GM12878 (cell line): Measurements from ENCODE around the gene PKDREJ. TPM values are rescaled to one million over a fixed set of nuclear protein-coding genes. Genes with fewer than 3 reads are reported as not detected.

Source experiments
- ATAC-seq: fragments of 200-7000 bp; cut with Tn5 transposase; 3 replicates; pipeline ENCODE4 v1.9.1; 2020; ENCODE audit warnings: mild to moderate bottlenecking, moderate library complexity
- BruUV-seq: library from RNA; stranded (reverse); fragments of 400-500 nt; replicated peaks from 2 replicates; lab custom pipeline; 2021; lab: Mats Ljungman, UMichigan
- CTCF ChIA-PET: fragments of 300-600 bp; sonication (Branson Sonifier 250); formaldehyde crosslinking; extraction: SDS; loops from one replicate; lab custom pipeline; 2021; ENCODE audit warnings: inconsistent platforms; lab: Yijun Ruan, JAX
- POLR2A ChIA-PET: fragments of 350-600 bp; formaldehyde crosslinking; extraction: SDS; loops from one replicate; lab custom pipeline; 2021; ENCODE audit warnings: inconsistent platforms; lab: Charles Lee
- RAD21 ChIA-PET: fragments of 300-600 bp; sonication (Branson Sonifier 250); formaldehyde crosslinking; loops from one replicate; lab custom pipeline; 2023; ENCODE audit warnings: antibody characterized with exemption; ENCODE audit not compliant: unreplicated experiment; lab: Charles Lee
- SMC1A ChIA-PET: fragments of 300-600 bp; sonication (Branson Sonifier 250); formaldehyde crosslinking; loops from one replicate; lab custom pipeline; 2023; ENCODE audit not compliant: unreplicated experiment, uncharacterized antibody; lab: Charles Lee
- DNase-seq: peaks from one replicate; pipeline ENCODE4 v3.0.0-alpha.2; 2011; ENCODE audit warnings: low read depth, low spot score
- FAIRE-seq: peaks from 3 replicates; lab custom pipeline; 2011; peaks lifted over from hg19 to GRCh38; lab: Jason Lieb, UNC
- H2AFZ ChIP-seq: 2 replicates; pipeline ENCODE4 v1.6.0; 2011; ENCODE audit warnings: low read depth, low read length, control low read depth; ENCODE audit not compliant: control insufficient read depth
- H3K27ac ChIP-seq: 2 replicates; pipeline ENCODE4 v1.5.1; 2011; ENCODE audit warnings: control low read depth; ENCODE audit not compliant: control insufficient read depth, insufficient read depth
- H3K27me3 ChIP-seq, 2 experiments: replicated peaks in 1 of 2; 2 replicates each; pipeline versions ENCODE4 v1.6.0 to v1.6.1; 2011; ENCODE audit warnings: low read length in 1 of 2; ENCODE audit not compliant: control insufficient read depth in 2 of 2, insufficient read depth in 2 of 2
- H3K36me3 ChIP-seq, 2 experiments: 2 replicates each; pipeline ENCODE4 v1.5.1; 2011; ENCODE audit warnings: low read length in 1 of 2; ENCODE audit not compliant: control insufficient read depth in 2 of 2, insufficient read depth in 2 of 2
- H3K4me1 ChIP-seq: 2 replicates; pipeline ENCODE4 v1.6.1; 2011; ENCODE audit warnings: mild to moderate bottlenecking, low read length, moderate library complexity, mixed read lengths; ENCODE audit not compliant: control insufficient read depth, insufficient read depth
- H3K4me2 ChIP-seq: 2 replicates; pipeline ENCODE4 v1.6.0; 2011; ENCODE audit warnings: control low read depth; ENCODE audit not compliant: control insufficient read depth, insufficient read depth
- H3K4me3 ChIP-seq: fragments of 200-600 bp; sonication (generic); 2 replicates; pipeline ENCODE4 v1.5.1; 2016
- H3K79me2 ChIP-seq: 2 replicates; pipeline ENCODE4 v1.6.0; 2011; ENCODE audit warnings: low read length; ENCODE audit not compliant: control insufficient read depth, insufficient read depth
- H3K9ac ChIP-seq: 2 replicates; pipeline ENCODE4 v1.8.0; 2011; ENCODE audit warnings: low read length, control low read depth, mixed read lengths; ENCODE audit not compliant: control insufficient read depth, insufficient read depth
- H3K9me3 ChIP-seq: replicated peaks from 3 replicates; pipeline ENCODE4 v1.5.1; 2011; ENCODE audit warnings: mild to moderate bottlenecking, low read length; ENCODE audit not compliant: control insufficient read depth, insufficient read depth
- H4K20me1 ChIP-seq: 2 replicates; pipeline ENCODE4 v1.6.0; 2011; ENCODE audit not compliant: control insufficient read depth, insufficient read depth
- CREM ChIP-seq: IDR thresholded peaks from 2 replicates; pipeline ENCODE4 v1.6.1; 2014; ENCODE audit warnings: antibody characterized with exemption, low read depth
- KDM1A ChIP-seq: fragments of 200-600 bp; sonication (generic); IDR thresholded peaks from 2 replicates; pipeline ENCODE4 v1.6.1; 2016; ENCODE audit warnings: borderline replicate concordance
- NFXL1 ChIP-seq: fragments of 450-650 bp; IDR thresholded peaks from 2 replicates; pipeline ENCODE4 v1.6.1; 2017; ENCODE audit warnings: antibody characterized with exemption, mild to moderate bottlenecking, borderline replicate concordance
- POLR2AphosphoS2 ChIP-seq: IDR thresholded peaks from 2 replicates; pipeline ENCODE4 v1.6.1; 2011; ENCODE audit warnings: low read depth, mild to moderate bottlenecking, low read length, improper control_type of control experiment, moderate library complexity
- ZNF622 ChIP-seq: fragments of 450-650 bp; IDR thresholded peaks from 2 replicates; pipeline ENCODE4 v1.6.1; 2017; ENCODE audit warnings: mild to moderate bottlenecking, inconsistent platforms
- WGBS: methylation state at CpG from one replicate; pipeline ENCODE4 v1.1.6; 2016; ENCODE audit warnings: low lambda C conversion rate; ENCODE audit not compliant: insufficient replicate concordance, insufficient coverage; ENCODE audit errors: missing lambda C conversion rate; 5-methylcytosine and 5-hydroxymethylcytosine counted together
- in situ Hi-C: fragments of 300-500 bp; cut with MboI; formaldehyde crosslinking; loops from 9 replicates; pipeline ENCODE4 v1.14.3; 2018; ENCODE audit warnings: mixed read lengths
- intact Hi-C: fragments of 100-400 bp; cut with micrococcal nuclease; formaldehyde crosslinking; loops from one replicate; pipeline ENCODE4 v1.14.2; 2022; ENCODE audit not compliant: unreplicated experiment
- polyA plus RNA-seq, 11 experiments: library from polyadenylated mRNA; depleted of rRNA in 4 of 11; unstranded in 6 of 11; stranded (reverse) in 5 of 11; fragments of >200 nt; fragmentation: Nextera tagmentation in 4 of 11; fragmentation: Illumina TruSeq in 1 of 11; extraction: Ambion mirVana in 4 of 11; extraction: Trizol in 1 of 11; gene quantifications; 1 replicate in 1 of 11; 2 replicates in 10 of 11; pipeline versions ENCODE4 v1.2.1 to v1.2.3, GENCODE V29; 2011 to 2016; ENCODE audit warnings: inconsistent platforms in 2 of 11, missing spikeins in 2 of 11, low read depth in 1 of 11
- total RNA-seq, 4 experiments: library from RNA; depleted of rRNA in 3 of 4; stranded (reverse); fragments of >200 nt in 3 of 4; fragmentation: Illumina TruSeq in 1 of 4; extraction: Trizol in 1 of 4; gene quantifications; 2 replicates each; pipeline versions ENCODE4 v1.2.1 to v1.2.3, GENCODE V29; 2013 to 2021
- TF ChIP-seq, protein P1 (sequence below): IDR thresholded peaks from 2 replicates; pipeline ENCODE4 v1.6.1; 2012; ENCODE audit warnings: improper control_type of control experiment, low read depth, low read length; ENCODE audit not compliant: insufficient replicate concordance
- TF ChIP-seq, protein P2 (sequence below): fragments of 450-650 bp; formaldehyde crosslinking; IDR thresholded peaks from 2 replicates; pipeline ENCODE4 v1.4.0; 2022; ENCODE audit warnings: mild to moderate bottlenecking, moderate library complexity

PKDREJ gene
- total and polyA plus RNA-seq, 10 of the 15 experiments (the other 5 are each of a cell fraction or from before 2014, with no cell fraction given): 0.02 to 0.03 TPM; not detected in 8

DNA sequence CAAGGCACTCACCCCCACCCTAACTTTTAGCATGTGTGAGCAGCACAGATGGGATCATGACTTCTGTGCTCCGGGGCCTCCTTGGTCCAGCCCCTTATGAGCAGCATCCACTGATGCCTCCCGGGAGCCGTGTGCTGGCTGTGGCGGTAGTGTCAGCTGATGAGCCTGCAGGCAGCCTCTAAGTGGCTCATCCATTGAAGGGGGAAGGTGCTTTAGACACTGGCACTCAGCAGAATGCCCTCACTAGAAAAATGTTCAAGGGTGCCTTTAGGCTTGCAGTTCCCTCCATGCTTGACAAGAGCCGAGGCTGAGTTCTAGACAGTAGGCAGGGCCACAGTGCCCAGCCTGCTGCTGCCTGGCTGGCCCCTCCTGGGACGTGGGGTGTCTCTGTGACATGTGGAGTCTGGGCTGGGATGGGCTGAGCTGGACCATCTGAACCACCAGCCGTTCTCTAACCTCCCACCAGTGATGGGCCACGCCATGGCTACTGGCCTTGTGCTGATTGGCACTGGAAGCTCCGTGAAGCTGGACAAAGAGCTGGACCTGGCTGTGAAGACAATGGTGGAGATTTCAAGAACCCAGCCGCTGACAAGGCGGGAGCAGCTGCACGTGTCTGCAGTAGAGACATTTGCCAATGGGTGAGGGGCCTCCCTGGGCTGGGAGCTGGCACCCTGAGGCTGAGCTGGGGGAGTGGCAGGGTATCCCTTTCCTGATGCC is 10.4 kb upstream of the PKDREJ start:
- no peak overlapping the region for H2AFZ ChIP-seq
- no peaks in the 10 kb centered on the region for H3K79me2 ChIP-seq
- TF ChIP-seq ZNF622 (no peak), POLR2AphosphoS2 (no peak), KDM1A (no peak)
- in situ Hi-C loops: no loop called here
- H3K4me1 ChIP-seq: no peaks in the 10 kb centered on the region
- no peak overlapping the region for H3K4me2 ChIP-seq
- ATAC-seq (no peak), DNase-seq (no peak), FAIRE-seq (no peak)
- POLR2A ChIA-PET: no interaction called here
- 95% methylated on average over 12 of the region's 12 CpGs for WGBS
- H3K9me3 ChIP-seq: peaks cover 2% of the 10 kb centered on the region; the same call in 2 of the 3 replicates
- RAD21 ChIA-PET: no interaction called here
- no TSS peak for BruUV-seq
- H3K27ac ChIP-seq: no peak overlapping the region
- H3K27me3 ChIP-seq: no peaks in the 10 kb centered on the region
- H3K9ac ChIP-seq: no peak overlapping the region
- peaks cover under 1 to 5% of the 10 kb centered on the region in 2 experiments; a peak in 3 of 4 replicates for H3K36me3 ChIP-seq
- H3K4me3 ChIP-seq: no peak overlapping the region
- SMC1A ChIA-PET: no interaction called here
- CTCF ChIA-PET: no interaction called here
- intact Hi-C loops: no loop called here
- no peaks in the 10 kb centered on the region for H4K20me1 ChIP-seq

DNA sequence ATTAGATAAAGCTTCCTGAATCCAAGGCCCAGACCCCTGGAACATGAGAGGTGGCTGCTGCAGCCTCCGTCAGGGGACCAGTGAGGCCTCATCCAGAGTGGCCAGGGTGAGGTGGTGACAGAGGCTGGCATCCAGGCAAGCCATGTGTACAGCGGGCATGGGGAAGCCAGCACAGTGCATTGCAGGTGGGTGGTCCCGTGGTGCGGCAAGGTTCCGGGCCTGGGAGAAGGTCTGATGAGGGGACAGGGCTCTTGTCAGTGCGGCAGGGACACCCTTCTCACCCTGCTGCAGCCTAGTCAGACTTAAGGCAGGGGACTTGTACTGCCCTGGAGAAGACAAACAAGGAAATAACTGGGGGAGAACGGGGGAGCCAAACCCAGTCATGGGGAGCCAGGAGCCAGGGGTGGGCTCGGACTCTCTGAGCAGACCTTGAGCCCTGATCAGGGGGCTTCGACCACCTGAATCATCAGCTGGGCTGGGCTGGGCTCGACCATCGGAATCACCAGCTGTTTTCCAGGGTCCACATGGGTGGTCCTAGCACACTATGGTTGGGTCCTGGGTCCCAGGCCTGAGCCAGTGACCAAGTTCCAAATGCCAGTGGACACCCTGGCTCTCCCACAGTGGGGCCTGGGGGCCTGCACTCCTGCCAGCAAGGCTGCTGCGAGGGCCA is 9.8 kb upstream of the PKDREJ start:
- ChIA-PET POLR2A (no interaction called here), SMC1A (no interaction called here), RAD21 (no interaction called here), CTCF (no interaction called here)
- peaks cover 5% of the 10 kb centered on the region for H3K4me1 ChIP-seq
- peaks cover 2% of the 10 kb centered on the region; the same call in 2 of the 3 replicates for H3K9me3 ChIP-seq
- peaks cover 0 to 5% of the 10 kb centered on the region in 2 experiments; a peak in 3 of 4 replicates for H3K36me3 ChIP-seq
- no peak overlapping the region for H3K27ac ChIP-seq
- no peak for DNase-seq
- H3K79me2 ChIP-seq: peaks cover 3% of the 10 kb centered on the region; the same call in 1 of the 2 replicates
- no TSS peak for BruUV-seq
- in situ Hi-C loops: no loop called here
- H3K27me3 ChIP-seq: no peaks in the 10 kb centered on the region
- ATAC-seq: no peak
- H3K4me3 ChIP-seq: no peak overlapping the region
- no peak for FAIRE-seq
- 92% methylated on average over 12 of the region's 12 CpGs for WGBS
- H2AFZ ChIP-seq: no peak overlapping the region
- H3K4me2 ChIP-seq: no peak overlapping the region
- intact Hi-C loops: no loop called here
- H4K20me1 ChIP-seq: no peaks in the 10 kb centered on the region
- H3K9ac ChIP-seq: no peak overlapping the region
- TF ChIP-seq NFXL1 (no peak), CREM (no peak)
- TF ChIP-seq, protein P1, sequence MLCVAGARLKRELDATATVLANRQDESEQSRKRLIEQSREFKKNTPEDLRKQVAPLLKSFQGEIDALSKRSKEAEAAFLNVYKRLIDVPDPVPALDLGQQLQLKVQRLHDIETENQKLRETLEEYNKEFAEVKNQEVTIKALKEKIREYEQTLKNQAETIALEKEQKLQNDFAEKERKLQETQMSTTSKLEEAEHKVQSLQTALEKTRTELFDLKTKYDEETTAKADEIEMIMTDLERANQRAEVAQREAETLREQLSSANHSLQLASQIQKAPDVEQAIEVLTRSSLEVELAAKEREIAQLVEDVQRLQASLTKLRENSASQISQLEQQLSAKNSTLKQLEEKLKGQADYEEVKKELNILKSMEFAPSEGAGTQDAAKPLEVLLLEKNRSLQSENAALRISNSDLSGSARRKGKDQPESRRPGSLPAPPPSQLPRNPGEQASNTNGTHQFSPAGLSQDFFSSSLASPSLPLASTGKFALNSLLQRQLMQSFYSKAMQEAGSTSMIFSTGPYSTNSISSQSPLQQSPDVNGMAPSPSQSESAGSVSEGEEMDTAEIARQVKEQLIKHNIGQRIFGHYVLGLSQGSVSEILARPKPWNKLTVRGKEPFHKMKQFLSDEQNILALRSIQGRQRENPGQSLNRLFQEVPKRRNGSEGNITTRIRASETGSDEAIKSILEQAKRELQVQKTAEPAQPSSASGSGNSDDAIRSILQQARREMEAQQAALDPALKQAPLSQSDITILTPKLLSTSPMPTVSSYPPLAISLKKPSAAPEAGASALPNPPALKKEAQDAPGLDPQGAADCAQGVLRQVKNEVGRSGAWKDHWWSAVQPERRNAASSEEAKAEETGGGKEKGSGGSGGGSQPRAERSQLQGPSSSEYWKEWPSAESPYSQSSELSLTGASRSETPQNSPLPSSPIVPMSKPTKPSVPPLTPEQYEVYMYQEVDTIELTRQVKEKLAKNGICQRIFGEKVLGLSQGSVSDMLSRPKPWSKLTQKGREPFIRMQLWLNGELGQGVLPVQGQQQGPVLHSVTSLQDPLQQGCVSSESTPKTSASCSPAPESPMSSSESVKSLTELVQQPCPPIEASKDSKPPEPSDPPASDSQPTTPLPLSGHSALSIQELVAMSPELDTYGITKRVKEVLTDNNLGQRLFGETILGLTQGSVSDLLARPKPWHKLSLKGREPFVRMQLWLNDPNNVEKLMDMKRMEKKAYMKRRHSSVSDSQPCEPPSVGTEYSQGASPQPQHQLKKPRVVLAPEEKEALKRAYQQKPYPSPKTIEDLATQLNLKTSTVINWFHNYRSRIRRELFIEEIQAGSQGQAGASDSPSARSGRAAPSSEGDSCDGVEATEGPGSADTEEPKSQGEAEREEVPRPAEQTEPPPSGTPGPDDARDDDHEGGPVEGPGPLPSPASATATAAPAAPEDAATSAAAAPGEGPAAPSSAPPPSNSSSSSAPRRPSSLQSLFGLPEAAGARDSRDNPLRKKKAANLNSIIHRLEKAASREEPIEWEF: no peak
- TF ChIP-seq, protein P2, sequence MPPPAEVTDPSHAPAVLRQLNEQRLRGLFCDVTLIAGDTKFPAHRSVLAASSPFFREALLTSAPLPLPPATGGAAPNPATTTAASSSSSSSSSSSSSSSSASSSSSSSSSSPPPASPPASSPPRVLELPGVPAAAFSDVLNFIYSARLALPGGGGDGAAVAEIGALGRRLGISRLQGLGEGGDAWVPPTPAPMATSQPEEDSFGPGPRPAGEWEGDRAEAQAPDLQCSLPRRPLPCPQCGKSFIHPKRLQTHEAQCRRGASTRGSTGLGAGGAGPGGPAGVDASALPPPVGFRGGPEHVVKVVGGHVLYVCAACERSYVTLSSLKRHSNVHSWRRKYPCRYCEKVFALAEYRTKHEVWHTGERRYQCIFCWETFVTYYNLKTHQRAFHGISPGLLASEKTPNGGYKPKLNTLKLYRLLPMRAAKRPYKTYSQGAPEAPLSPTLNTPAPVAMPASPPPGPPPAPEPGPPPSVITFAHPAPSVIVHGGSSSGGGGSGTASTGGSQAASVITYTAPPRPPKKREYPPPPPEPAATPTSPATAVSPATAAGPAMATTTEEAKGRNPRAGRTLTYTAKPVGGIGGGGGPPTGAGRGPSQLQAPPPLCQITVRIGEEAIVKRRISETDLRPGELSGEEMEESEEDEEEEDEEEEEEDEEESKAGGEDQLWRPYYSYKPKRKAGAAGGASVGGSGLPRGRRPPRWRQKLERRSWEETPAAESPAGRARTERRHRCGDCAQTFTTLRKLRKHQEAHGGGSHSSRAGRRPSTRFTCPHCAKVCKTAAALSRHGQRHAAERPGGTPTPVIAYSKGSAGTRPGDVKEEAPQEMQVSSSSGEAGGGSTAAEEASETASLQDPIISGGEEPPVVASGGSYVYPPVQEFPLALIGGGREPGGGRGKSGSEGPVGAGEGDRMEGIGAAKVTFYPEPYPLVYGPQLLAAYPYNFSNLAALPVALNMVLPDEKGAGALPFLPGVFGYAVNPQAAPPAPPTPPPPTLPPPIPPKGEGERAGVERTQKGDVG (CRISPR knock-in tag): no peak
